Stomach smooth muscle (tissue), 2 donors: ENCODE results near the gene HS3ST2.
"Not testable (repeated sequence)": the region's sequence is repeated elsewhere in the genome, so short reads cannot be mapped to it uniquely, and the experiment has no call there.

Source experiments
- H3K27ac ChIP-seq: one replicate; pipeline ENCODE4 v1.7.0; 2013; ENCODE audit warnings: mild to moderate bottlenecking, low read length, inconsistent platforms
- H3K27me3 ChIP-seq, 2 donors: one replicate each; pipeline ENCODE4 v1.7.0; 2013; ENCODE audit warnings: low read length in 2 of 2; ENCODE audit not compliant: insufficient read depth in 2 of 2, control insufficient read depth in 1 of 2
- H3K36me3 ChIP-seq, 2 donors: one replicate each; pipeline ENCODE4 v1.7.0; 2013; ENCODE audit warnings: low read length in 2 of 2; ENCODE audit not compliant: control insufficient read depth in 2 of 2, insufficient read depth in 2 of 2
- H3K4me1 ChIP-seq: one replicate; pipeline ENCODE4 v1.7.0; 2013; ENCODE audit warnings: low read length; ENCODE audit not compliant: control insufficient read depth, insufficient read depth
- H3K4me3 ChIP-seq, 2 donors: one replicate each; pipeline ENCODE4 v1.7.0; 2013; ENCODE audit warnings: low read length in 2 of 2
- H3K9ac ChIP-seq, 2 donors: one replicate each; pipeline ENCODE4 v1.7.0; 2013; ENCODE audit warnings: low read length in 2 of 2, mild to moderate bottlenecking in 1 of 2
- H3K9me3 ChIP-seq, 2 donors: one replicate each; pipeline ENCODE4 v1.7.0; 2013; ENCODE audit warnings: low read length in 2 of 2; ENCODE audit not compliant: control insufficient read depth in 2 of 2
- donor health status: healthy.
- donor health status: Pancreatic carcinoma.

The HS3ST2 gene

GRCh38 chr16:22898874-22899348 lies 84.9 kb downstream of the HS3ST2 start:
- Histone ChIP-seq H3K27me3 (peaks cover 16 to 24% of the 10 kb centered on the region in 2 donors), H3K4me3 (no peak overlapping the region), H3K27ac (no peak overlapping the region), H3K9ac (no peak overlapping the region), H3K36me3 (no peaks in the 10 kb centered on the region), H3K9me3 (no peaks in the 10 kb centered on the region), H3K4me1 (no peaks in the 10 kb centered on the region)

- peaks cover 16 to 24% of the 10 kb centered on the region in 2 donors for H3K27me3 ChIP-seq
- not testable (repeated sequence) for H3K4me3 ChIP-seq, H3K36me3 ChIP-seq, H3K27ac ChIP-seq, H3K4me1 ChIP-seq, H3K9me3 ChIP-seq, H3K9ac ChIP-seq
These were observed 85.6 kb downstream of the HS3ST2 start for GRCh38 chr16:22899567-22899966.

GRCh38 chr16:22900863-22901262 lies 86.9 kb downstream of the HS3ST2 start:
- H3K27ac ChIP-seq: no peak overlapping the region
- peaks cover 16 to 24% of the 10 kb centered on the region in 2 donors for H3K27me3 ChIP-seq
- H3K9ac ChIP-seq: no peak overlapping the region
- H3K4me3 ChIP-seq: no peak overlapping the region
- no peaks in the 10 kb centered on the region for H3K9me3 ChIP-seq
- H3K4me1 ChIP-seq: no peaks in the 10 kb centered on the region
- H3K36me3 ChIP-seq: no peaks in the 10 kb centered on the region

GRCh38 chr16:22901563-22901962 lies 87.6 kb downstream of the HS3ST2 start:
- no peak overlapping the region for H3K27ac ChIP-seq
- H3K9ac ChIP-seq: no peak overlapping the region
- no peak overlapping the region for H3K4me3 ChIP-seq
- H3K9me3 ChIP-seq: no peaks in the 10 kb centered on the region
- no peaks in the 10 kb centered on the region for H3K4me1 ChIP-seq
- no peaks in the 10 kb centered on the region for H3K36me3 ChIP-seq
- peaks cover 16 to 24% of the 10 kb centered on the region in 2 donors for H3K27me3 ChIP-seq

GRCh38 chr16:22903716-22904115 lies 89.8 kb downstream of the HS3ST2 start:
- Histone ChIP-seq H3K27me3 (peaks cover 4 to 20% of the 10 kb centered on the region in 2 donors), H3K9me3 (no peaks in the 10 kb centered on the region), H3K9ac (no peak overlapping the region), H3K36me3 (no peaks in the 10 kb centered on the region), H3K27ac (no peak overlapping the region), H3K4me3 (no peak overlapping the region), H3K4me1 (no peaks in the 10 kb centered on the region)

- H3K27me3 ChIP-seq: no peaks in the 10 kb centered on the region
- H3K4me3 ChIP-seq: no peak overlapping the region
- no peak overlapping the region for H3K27ac ChIP-seq
- no peak overlapping the region for H3K9ac ChIP-seq
- H3K4me1 ChIP-seq: no peaks in the 10 kb centered on the region
- no peaks in the 10 kb centered on the region for H3K9me3 ChIP-seq
- no peaks in the 10 kb centered on the region for H3K36me3 ChIP-seq
These were observed 98.7 kb downstream of the HS3ST2 start for GRCh38 chr16:22912654-22913053.

GRCh38 chr16:22915003-22915402 lies 101.0 kb downstream of the HS3ST2 start:
- Histone ChIP-seq H3K9ac (no peak overlapping the region), H3K9me3 (no peaks in the 10 kb centered on the region), H3K4me3 (no peak overlapping the region), H3K27me3 (peaks cover 0 to 2% of the 10 kb centered on the region in 2 donors), H3K27ac (no peak overlapping the region), H3K4me1 (no peaks in the 10 kb centered on the region), H3K36me3 (no peaks in the 10 kb centered on the region)

- no peaks in the 10 kb centered on the region for H3K36me3 ChIP-seq
- no peaks in the 10 kb centered on the region for H3K4me1 ChIP-seq
- no peaks in the 10 kb centered on the region for H3K9me3 ChIP-seq
These were observed 109.5 kb downstream of the HS3ST2 start for GRCh38 chr16:22923491-22923890.

GRCh38 chr16:22924492-22924891 lies 110.5 kb downstream of the HS3ST2 start:
- peaks cover 0 to 12% of the 10 kb centered on the region in 2 donors for H3K27me3 ChIP-seq
- no peak overlapping the region for H3K4me3 ChIP-seq
- no peak overlapping the region for H3K9ac ChIP-seq
- no peak overlapping the region for H3K27ac ChIP-seq
- H3K4me1 ChIP-seq: no peaks in the 10 kb centered on the region
- no peaks in the 10 kb centered on the region for H3K9me3 ChIP-seq
- no peaks in the 10 kb centered on the region for H3K36me3 ChIP-seq

More at GRCh38 chr16:22923491-22923890, 109.5 kb downstream of the HS3ST2 start:
- peaks cover 0 to 13% of the 10 kb centered on the region in 2 donors for H3K27me3 ChIP-seq
- no peak overlapping the region for H3K27ac ChIP-seq
- no peak overlapping the region for H3K4me3 ChIP-seq
- no peak overlapping the region for H3K9ac ChIP-seq

GRCh38 chr16:22926105-22926751 lies 112.3 kb downstream of the HS3ST2 start:
- no peaks in the 10 kb centered on the region for H3K4me1 ChIP-seq

GRCh38 chr16:22927306-22927705 lies 113.3 kb downstream of the HS3ST2 start:
- Histone ChIP-seq H3K9me3 (no peaks in the 10 kb centered on the region), H3K4me3 (no peak overlapping the region), H3K4me1 (no peaks in the 10 kb centered on the region), H3K9ac (no peak overlapping the region), H3K27ac (no peak overlapping the region), H3K27me3 (peaks cover 2 to 10% of the 10 kb centered on the region in 2 donors), H3K36me3 (no peaks in the 10 kb centered on the region)

More at GRCh38 chr16:22926105-22926751, 112.3 kb downstream of the HS3ST2 start:
- Histone ChIP-seq H3K4me3 (no peak overlapping the region), H3K27me3 (peaks cover 0 to 11% of the 10 kb centered on the region in 2 donors), H3K9me3 (no peaks in the 10 kb centered on the region), H3K36me3 (no peaks in the 10 kb centered on the region), H3K27ac (no peak overlapping the region), H3K9ac (no peak overlapping the region)
